AG04450 (cell line): ENCODE results near the gene QRFP. TPM values are rescaled to one million over a fixed set of nuclear protein-coding genes. Genes with fewer than 3 reads are reported as not detected.

Experiments
- CTCF ChIA-PET: fragments of 300-600, 350-600 bp; formaldehyde crosslinking; extraction: SDS; loops from one replicate; lab custom pipeline; 2022; ENCODE audit warnings: antibody characterized with exemption, inconsistent platforms; lab: Charles Lee
- POLR2A ChIA-PET: fragments of 350-600 bp; formaldehyde crosslinking; extraction: SDS; loops from one replicate; lab custom pipeline; 2021; ENCODE audit warnings: antibody characterized with exemption, inconsistent platforms; lab: Yijun Ruan, JAX
- DNase-seq: peaks from one replicate; pipeline ENCODE4 v3.0.0-alpha.2; 2011; ENCODE audit warnings: low read depth, low spot score
- H3K27ac ChIP-seq: one replicate; pipeline ENCODE4 v1.5.1; 2012; ENCODE audit warnings: low read depth, low read length, control low read depth
- H3K27me3 ChIP-seq: one replicate; pipeline ENCODE4 v1.6.0; 2012; ENCODE audit warnings: low read length; ENCODE audit not compliant: control insufficient read depth, insufficient read depth
- H3K4me3 ChIP-seq: 2 replicates; pipeline ENCODE4 v1.5.1; 2011; ENCODE audit warnings: mild to moderate bottlenecking, low read depth, low read length, control low read depth
- H3K9me3 ChIP-seq: 2 replicates; pipeline ENCODE4 v1.5.1; 2012; ENCODE audit warnings: low read length; ENCODE audit not compliant: control insufficient read depth, insufficient read depth
- CTCF ChIP-seq: IDR thresholded peaks from 2 replicates; pipeline ENCODE4 v1.5.1; 2011; ENCODE audit warnings: low read depth, low read length, control low read depth, inconsistent platforms
- polyA plus RNA-seq: library from polyadenylated mRNA; depleted of rRNA; stranded (reverse); fragments of >200 nt; gene quantifications from 2 replicates; pipeline ENCODE4 v1.2.3, GENCODE V29; 2011

QRFP gene
- polyA plus RNA-seq, 1 experiment: not detected

- ChIA-PET CTCF (no interaction called here), POLR2A (no interaction called here)
- H3K4me3 ChIP-seq: no peak overlapping the region
- H3K27ac ChIP-seq: no peak overlapping the region
- DNase-seq: no peak
- peaks cover 10% of the 10 kb centered on the region for H3K27me3 ChIP-seq
- TF ChIP-seq CTCF: no peak
- H3K9me3 ChIP-seq: no peaks in the 10 kb centered on the region; the same call in 1 of the 2 replicates
Measured at GRCh38 chr9:130915096-130915447, 18.5 kb upstream of the QRFP start.

GRCh38 chr9:130914417-130915095 lies 17.9 kb upstream of the QRFP start:
- CTCF ChIA-PET: interaction anchor here (0.8 kb wide), 1 partner anchor 21 kb away, joined by 3 read pairs; no protein-coding TSS in a partner anchor
- Histone ChIP-seq H3K27ac (no peak overlapping the region), H3K27me3 (peaks cover 10% of the 10 kb centered on the region), H3K9me3 (no peaks in the 10 kb centered on the region; the same call in 1 of the 2 replicates), H3K4me3 (no peak overlapping the region)
- TF ChIP-seq CTCF: no peak
- DNase-seq: no peak
- POLR2A ChIA-PET: interaction anchor here (2.2 kb wide), 1 partner anchor 18 kb away, joined by 9 read pairs; no protein-coding TSS in a partner anchor

- POLR2A ChIA-PET: interaction anchor here (0.6 to 2.2 kb wide), 4 partner anchors 8 to 19 kb away, joined by 4 to 9 read pairs (median 7); no protein-coding TSS in a partner anchor
- Histone ChIP-seq H3K4me3 (0 out of 2 replicates have a peak overlapping the region, but pooled peaks have one; percentile 25), H3K9me3 (no peaks in the 10 kb centered on the region; the same call in 1 of the 2 replicates), H3K27ac (peak overlapping the region; percentile 47), H3K27me3 (peaks cover 9% of the 10 kb centered on the region)
- TF ChIP-seq CTCF: no peak
- CTCF ChIA-PET: interaction anchor here (0.5 to 1.7 kb wide), 6 partner anchors 20 to 213 kb away, joined by 3 to 7 read pairs (median 4); no protein-coding TSS in a partner anchor
- DNase-seq: no peak
Measured at GRCh38 chr9:130913599-130914416, 17.2 kb upstream of the QRFP start.

- H3K27ac ChIP-seq: peak overlapping the region; percentile 47
- no peak for TF ChIP-seq CTCF
- CTCF ChIA-PET: interaction anchor here (0.5 to 1.7 kb wide), 6 partner anchors 21 to 212 kb away, joined by 3 to 7 read pairs (median 4); no protein-coding TSS in a partner anchor
- POLR2A ChIA-PET: interaction anchor here (0.6 to 2.2 kb wide), 4 partner anchors 8 to 20 kb away, joined by 4 to 9 read pairs (median 7); no protein-coding TSS in a partner anchor
- H3K9me3 ChIP-seq: no peaks in the 10 kb centered on the region; the same call in 1 of the 2 replicates
- peak overlapping the region; percentile 25; the same call in 1 of the 2 replicates for H3K4me3 ChIP-seq
- DNase-seq: no peak
- peaks cover 4% of the 10 kb centered on the region for H3K27me3 ChIP-seq
Measured at GRCh38 chr9:130912932-130913598, 16.5 kb upstream of the QRFP start.
